Measurements from ENCODE around the gene C9orf153.
"Not testable (repeated sequence)": the region's sequence is repeated elsewhere in the genome, so short reads cannot be mapped to it uniquely, and the experiment has no call there.

Gene C9orf153

DNA sequence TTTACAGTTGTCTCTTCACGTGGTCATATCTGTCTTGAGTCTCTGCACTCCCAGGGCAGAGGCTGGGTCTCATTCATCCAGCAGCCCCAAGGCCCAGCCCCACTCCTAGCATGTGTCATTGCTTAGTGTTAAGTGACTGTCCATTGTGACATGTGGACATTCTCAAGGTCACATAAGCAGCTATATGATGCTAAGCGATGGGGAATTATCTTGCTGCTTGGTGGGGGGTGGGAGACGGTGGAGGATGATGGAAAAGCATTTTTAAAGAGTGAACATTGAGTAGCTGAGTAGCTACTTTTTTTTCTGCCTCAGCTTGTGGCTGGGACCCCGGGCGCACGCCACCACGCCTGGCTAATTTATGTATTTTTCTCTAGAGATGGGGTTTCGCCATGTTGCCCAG lies at the start of gene C9orf153:
C9orf153 (minus strand) TSS at position 101 of the 400 bp plus-strand sequence. CDS start 30,054 bp downstream, outside the sequence.
- no peak for DNase-seq (ENCODE audit: low read depth)

DNA sequence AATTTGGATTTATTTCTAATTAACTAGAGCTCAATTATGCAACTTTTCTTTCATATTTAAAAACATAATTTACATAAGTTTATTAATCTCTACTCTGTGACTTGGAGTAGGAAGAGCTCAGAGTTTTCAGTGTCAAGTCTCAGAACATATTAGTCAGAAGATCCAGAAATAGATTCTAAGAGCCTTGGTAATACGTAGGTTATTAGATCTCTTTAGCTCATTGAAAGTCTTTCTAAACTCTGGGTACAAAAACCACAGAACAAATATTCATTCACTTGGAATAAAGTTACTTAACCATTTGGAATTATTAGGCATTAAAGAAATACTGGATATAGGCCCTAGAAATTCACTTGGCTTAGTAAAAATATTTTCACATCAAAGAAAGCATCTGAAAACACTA lies 49.2 kb upstream of the C9orf153 start:
- DNase-seq (ENCODE audit: low read depth) = peak; percentile 27

- peak; percentile 25 for DNase-seq (ENCODE audit: low read depth)
Measured at GRCh38 chr9:86304236-86304730, 44.8 kb upstream of the C9orf153 start.

GRCh38 chr9:86303316-86303975 lies 44.0 kb upstream of the C9orf153 start:
- peak; percentile 69 for DNase-seq (ENCODE audit: low read depth)

- DNase-seq (ENCODE audit: low read depth) = no peak
Measured at GRCh38 chr9:86301686-86302085, 42.2 kb upstream of the C9orf153 start.

GRCh38 chr9:86300701-86301100 lies 41.2 kb upstream of the C9orf153 start:
- DNase-seq (ENCODE audit: low read depth) = no peak

GRCh38 chr9:86298873-86299272 lies 39.4 kb upstream of the C9orf153 start:
- DNase-seq (ENCODE audit: low read depth) = no peak

DNA sequence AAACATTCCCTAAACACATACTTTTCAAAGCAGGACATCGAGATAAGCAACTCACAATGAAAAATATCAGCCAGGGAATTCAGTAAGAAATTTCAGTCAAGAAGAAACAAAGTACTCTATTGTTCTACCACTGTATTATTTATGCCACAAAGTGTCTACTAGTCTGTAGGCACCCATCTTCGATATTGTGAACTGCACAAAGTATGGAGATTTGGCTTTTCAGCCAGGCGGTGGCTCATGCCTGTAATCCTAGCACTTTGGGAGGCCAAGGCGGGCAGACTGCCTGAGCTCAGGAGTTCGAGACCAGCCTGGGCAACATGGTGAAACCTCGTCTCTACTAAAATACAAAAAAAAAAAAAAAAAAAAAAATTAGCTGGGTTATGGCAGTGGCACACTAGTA lies 30.9 kb upstream of the C9orf153 start:
- not testable (repeated sequence) for DNase-seq (ENCODE audit: low read depth)

DNA sequence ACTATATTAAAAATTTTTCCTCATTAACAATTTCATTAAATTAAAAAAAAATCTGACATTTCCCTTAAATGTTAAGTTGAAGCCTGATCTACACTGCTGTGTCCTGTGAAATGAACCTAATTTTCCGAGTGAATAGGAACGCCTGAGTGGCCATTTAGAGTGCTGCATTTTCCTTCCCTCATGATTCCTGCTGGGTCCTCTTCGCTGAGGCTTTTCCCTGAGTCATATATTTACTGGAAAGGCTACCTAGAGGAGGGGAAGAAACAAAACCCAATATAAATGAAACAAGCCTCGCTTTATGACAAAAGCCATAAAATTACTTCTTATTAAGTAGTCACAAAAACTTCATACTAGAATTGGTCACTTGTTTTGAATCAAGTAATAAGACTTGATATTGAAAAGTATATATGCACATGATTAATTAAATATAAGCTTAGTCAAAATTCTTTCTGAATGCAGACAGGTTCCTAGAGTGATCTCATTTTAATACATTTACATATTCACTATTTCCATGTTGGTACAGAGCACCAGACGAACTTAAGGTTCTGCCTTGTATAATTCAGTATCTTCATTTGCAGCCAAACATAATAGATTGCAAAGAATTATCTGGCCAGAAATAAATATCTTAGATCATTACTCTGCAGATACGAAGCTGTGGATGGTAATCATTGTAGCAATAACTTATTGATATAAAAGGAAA lies 29.2 kb upstream of the C9orf153 start:
- no peak for DNase-seq (ENCODE audit: low read depth)

GRCh38 chr9:86287013-86287412 lies 27.6 kb upstream of the C9orf153 start:
- peak; percentile 77 for DNase-seq (ENCODE audit: low read depth)

DNA sequence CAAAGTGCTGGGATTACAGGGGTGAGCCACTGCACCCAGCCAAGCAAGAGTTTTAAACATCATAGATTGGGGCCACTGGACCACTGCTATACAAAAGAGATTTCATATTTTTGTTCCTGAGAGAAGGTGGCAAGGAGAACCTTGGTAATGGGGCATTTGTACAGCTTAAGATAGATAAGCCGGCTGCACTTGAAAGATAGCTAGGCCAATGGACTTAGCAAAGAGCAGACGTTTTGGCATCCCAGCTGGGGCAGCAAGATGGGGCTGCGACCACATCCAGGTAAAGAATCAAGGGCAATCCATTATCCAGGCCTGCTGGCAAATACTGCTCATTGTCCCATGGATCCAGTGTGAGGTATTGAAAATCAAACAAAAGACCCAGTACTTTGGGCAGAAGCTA lies 26.8 kb upstream of the C9orf153 start:
- DNase-seq (ENCODE audit: low read depth) = no peak

DNA sequence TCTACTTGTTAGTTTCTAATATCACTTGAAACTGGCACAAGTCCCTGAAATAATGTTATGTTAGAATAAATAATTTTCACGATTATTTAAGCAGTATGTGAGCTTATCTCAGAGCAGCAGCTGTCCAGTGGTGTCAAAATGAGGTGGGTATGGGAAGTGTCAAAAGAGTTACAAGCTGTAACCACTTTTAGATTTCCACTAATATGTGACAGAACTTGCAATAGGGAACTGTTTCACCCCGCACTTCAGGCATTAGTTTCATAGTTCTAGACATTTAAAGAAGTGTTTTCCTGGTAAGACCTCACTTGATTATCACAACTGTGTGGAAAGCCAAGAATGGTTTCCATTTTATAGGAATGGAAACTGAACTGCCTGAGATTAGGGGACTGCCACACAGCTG lies 25.8 kb upstream of the C9orf153 start:
- DNase-seq (ENCODE audit: low read depth) = no peak

DNA sequence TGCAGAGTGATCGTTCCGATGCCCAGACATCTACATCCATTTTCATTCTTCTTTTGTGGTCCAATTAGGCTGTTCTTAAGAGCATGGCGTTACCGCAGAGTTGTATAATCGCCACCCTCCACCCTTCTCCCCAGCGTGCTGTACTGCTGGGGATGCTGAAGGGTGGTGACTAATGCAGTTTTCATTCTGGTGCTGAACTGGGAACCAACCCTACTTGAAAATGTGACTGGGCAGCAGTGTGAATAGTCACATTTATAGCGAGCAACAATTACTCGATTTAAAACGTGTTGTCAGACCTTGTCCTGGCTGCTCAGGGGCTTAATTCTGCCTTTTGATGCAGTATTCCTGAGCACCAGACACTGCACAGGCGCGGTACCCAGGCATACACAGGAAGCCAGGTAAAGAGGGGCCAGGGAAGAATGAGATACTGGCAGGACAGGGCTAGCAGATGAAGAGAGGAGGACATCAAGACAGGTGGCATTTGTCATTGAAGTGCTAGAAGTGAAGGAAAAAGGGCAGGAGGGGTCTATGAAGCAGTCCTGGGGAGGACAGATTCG lies 23.6 kb upstream of the C9orf153 start:
- peak; percentile 89 for DNase-seq (ENCODE audit: low read depth)

GRCh38 chr9:86282077-86282978 lies 22.9 kb upstream of the C9orf153 start, which contains the start of gene ISCA1:
Gene ISCA1, minus strand, starts transcription at chr9:86282538. Its CDS starts 80 bp downstream, at chr9:86282458.
- peak; percentile 84 for DNase-seq (ENCODE audit: low read depth)

- DNase-seq (ENCODE audit: low read depth) = peak; percentile 11
Measured at GRCh38 chr9:86281593-86282076, 22.2 kb upstream of the C9orf153 start.

- DNase-seq (ENCODE audit: low read depth) = no peak
Measured at GRCh38 chr9:86280580-86280979, 21.1 kb upstream of the C9orf153 start.

- peak; percentile 36 for DNase-seq (ENCODE audit: low read depth)
Measured at GRCh38 chr9:86279839-86280238, 20.4 kb upstream of the C9orf153 start.

DNA sequence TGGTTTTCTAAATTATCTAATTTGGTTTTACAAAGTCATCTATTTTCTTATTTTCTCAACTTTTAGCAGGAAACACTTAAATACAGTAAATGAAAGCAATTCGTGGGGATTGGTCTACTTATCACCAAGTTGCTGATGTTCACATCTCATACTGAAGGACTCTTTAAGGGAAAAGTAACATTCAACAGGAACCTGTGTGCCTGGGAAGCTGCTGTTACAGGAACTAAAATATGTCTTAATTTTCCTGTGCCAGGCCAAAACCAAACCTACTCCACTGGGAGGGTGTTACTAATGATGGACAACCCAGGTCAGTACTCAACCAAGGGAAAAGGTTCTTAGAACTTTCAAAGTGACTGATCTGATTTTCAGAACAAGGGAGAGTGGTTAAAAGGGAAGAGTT lies 17.6 kb upstream of the C9orf153 start:
- no peak for DNase-seq (ENCODE audit: low read depth)

- DNase-seq (ENCODE audit: low read depth) = peak; percentile 15
Measured at GRCh38 chr9:86275962-86276361, 16.5 kb upstream of the C9orf153 start.

GRCh38 chr9:86274821-86275643 lies 15.6 kb upstream of the C9orf153 start:
- no peak for DNase-seq (ENCODE audit: low read depth)

- no peak for DNase-seq (ENCODE audit: low read depth)
Measured at GRCh38 chr9:86272221-86272620, 12.8 kb upstream of the C9orf153 start.

Data from amniotic epithelial cell (primary cell).